K562 (cell line): ENCODE measurements around the gene CKLF. TPM values are rescaled to one million over a fixed set of nuclear protein-coding genes. Genes with fewer than 3 reads are reported as not detected.

Experiments used
- ARID2 ChIP-seq: fragments of 450-650 bp; IDR thresholded peaks from 2 replicates; pipeline ENCODE4 v1.6.1; 2017; ENCODE audit warnings: antibody characterized with exemption, mild to moderate bottlenecking
- CBFA2T3 ChIP-seq: fragments of 450-650 bp; IDR thresholded peaks from 2 replicates; pipeline ENCODE4 v1.6.1; 2017
- CHD1 ChIP-seq: fragments of 200-600 bp; sonication (generic); IDR thresholded peaks from one replicate; pipeline ENCODE4 v1.6.1; 2012; ENCODE audit warnings: mild to moderate bottlenecking, moderate library complexity, low read length, inconsistent platforms
- CREBBP ChIP-seq: IDR thresholded peaks from one replicate; pipeline ENCODE4 v1.6.1; 2012; ENCODE audit warnings: low read depth, mild to moderate bottlenecking, control low read depth, inconsistent platforms, low read length
- ELF4 ChIP-seq: fragments of 450-650 bp; formaldehyde crosslinking; IDR thresholded peaks from 2 replicates; pipeline ENCODE4 v1.4.0; 2022; ENCODE audit warnings: missing genetic modification characterization
- FOXJ2 ChIP-seq: fragments of 200-800 bp; sonication (Bioruptor generic); IDR thresholded peaks from 2 replicates; pipeline ENCODE4 v1.6.1; 2016; ENCODE audit warnings: missing genetic modification characterization, missing compliant biosample characterization
- HDGF ChIP-seq: fragments of 450-650 bp; IDR thresholded peaks from 2 replicates; pipeline ENCODE4 v1.6.1; 2016
- HEY1 ChIP-seq: fragments of 250-450 bp; sonication (Bioruptor Pico); IDR thresholded peaks from 2 replicates; pipeline ENCODE4 v1.5.0; 2020; ENCODE audit warnings: mild to moderate bottlenecking, moderate library complexity, borderline replicate concordance
- HMGN3 ChIP-seq: IDR thresholded peaks from 2 replicates; pipeline ENCODE4 v1.6.1; 2011; ENCODE audit warnings: borderline replicate concordance, low read depth, mild to moderate bottlenecking, mixed read lengths, low read length; ENCODE audit not compliant: insufficient read length; ENCODE audit errors: extremely low read depth
- MIER1 ChIP-seq: fragments of 450-650 bp; IDR thresholded peaks from 2 replicates; pipeline ENCODE4 v1.6.1; 2016; ENCODE audit warnings: antibody characterized with exemption, mild to moderate bottlenecking, low read depth
- MTA1 ChIP-seq: fragments of 450-650 bp; IDR thresholded peaks from 2 replicates; pipeline ENCODE4 v1.6.1; 2017; ENCODE audit warnings: borderline replicate concordance
- MYC ChIP-seq, 2 experiments: fragments of 250-450 bp in 1 of 2; sonication (Bioruptor Pico) in 1 of 2; IDR thresholded peaks; 2 replicates each; pipeline versions ENCODE4 v1.5.1 to v1.6.1; 2012 to 2021; ENCODE audit warnings: low read depth in 2 of 2, borderline replicate concordance in 1 of 2, improper control_type of control experiment in 1 of 2, low read length in 1 of 2, mild to moderate bottlenecking in 1 of 2, moderate library complexity in 1 of 2
- NFIC ChIP-seq: fragments of 450-650 bp; IDR thresholded peaks from 2 replicates; pipeline ENCODE4 v1.6.1; 2017; ENCODE audit warnings: mild to moderate bottlenecking, inconsistent platforms
- RB1 ChIP-seq: fragments of 450-650 bp; IDR thresholded peaks from 2 replicates; pipeline ENCODE4 v1.6.1; 2017; ENCODE audit warnings: low read depth, mild to moderate bottlenecking
- RNF2 ChIP-seq: sonication (generic); IDR thresholded peaks from 2 replicates; pipeline ENCODE4 v1.6.1; 2016
- ZEB2 ChIP-seq: fragments of 450-650 bp; IDR thresholded peaks from 2 replicates; pipeline ENCODE4 v1.6.1; 2016
- ZNF175 ChIP-seq: fragments of 200-800 bp; sonication (Bioruptor generic); IDR thresholded peaks from 2 replicates; pipeline ENCODE4 v1.6.1; 2016; ENCODE audit warnings: low read depth, mild to moderate bottlenecking, missing genetic modification characterization, missing compliant biosample characterization
- ZNF24 ChIP-seq: fragments of 450-650 bp; IDR thresholded peaks from 2 replicates; pipeline ENCODE4 v1.6.1; 2016
- ZNF785 ChIP-seq: fragments of 250-450 bp; sonication (Bioruptor Pico); IDR thresholded peaks from 2 replicates; pipeline ENCODE4 v1.4.0; 2020; ENCODE audit warnings: mild to moderate bottlenecking
- ZSCAN32 ChIP-seq: fragments of 450-650 bp; formaldehyde crosslinking; IDR thresholded peaks from 2 replicates; pipeline ENCODE4 v1.4.0; 2020; ENCODE audit warnings: mild to moderate bottlenecking, moderate library complexity
- ZZZ3 ChIP-seq: fragments of 450-650 bp; IDR thresholded peaks from 2 replicates; pipeline ENCODE4 v1.6.1; 2016; ENCODE audit warnings: antibody characterized with exemption, mild to moderate bottlenecking, moderate library complexity
- polyA plus RNA-seq, 8 experiments: library from polyadenylated mRNA; depleted of rRNA in 4 of 8; stranded (reverse) in 5 of 8; unstranded in 3 of 8; fragments of >200 nt; fragmentation: Nextera tagmentation in 2 of 8; fragmentation: Illumina TruSeq in 1 of 8; extraction: Ambion mirVana in 2 of 8; extraction: Trizol in 1 of 8; gene quantifications; 2 replicates each; pipeline versions ENCODE4 v1.2.1 to v1.2.3, GENCODE V29; 2011 to 2014; ENCODE audit warnings: inconsistent platforms in 1 of 8, missing spikeins in 1 of 8
- total RNA-seq, 7 experiments: library from RNA; depleted of rRNA in 6 of 7; stranded (reverse); fragments of >200 nt in 6 of 7; fragmentation: Illumina TruSeq in 2 of 7; extraction: Trizol in 2 of 7; gene quantifications; 2 replicates each; pipeline versions ENCODE4 v1.2.1 to v1.2.3, GENCODE V29; 2011 to 2021; ENCODE audit warnings: low replicate concordance in 1 of 7
- TF ChIP-seq, protein P1 (sequence below): sonication (generic); formaldehyde crosslinking; IDR thresholded peaks from 2 replicates; pipeline ENCODE4 v1.8.0; 2022; ENCODE audit warnings: mild to moderate bottlenecking, missing genetic modification reagents
- TF ChIP-seq, protein P2 (sequence below): fragments of 450-650 bp; formaldehyde crosslinking; IDR thresholded peaks from 2 replicates; pipeline ENCODE4 v1.4.0; 2022; ENCODE audit warnings: mild to moderate bottlenecking, moderate library complexity
- TF ChIP-seq, protein P3 (sequence below): sonication (generic); formaldehyde crosslinking; IDR thresholded peaks from 2 replicates; pipeline ENCODE4 v1.8.0; 2022; ENCODE audit warnings: mild to moderate bottlenecking, missing genetic modification reagents

Gene CKLF
- total and polyA plus RNA-seq, 9 of the 15 experiments (the other 6 are each of a cell fraction or from before 2014, with no cell fraction given) = 84.8 to 322 (median 118) TPM

DNA sequence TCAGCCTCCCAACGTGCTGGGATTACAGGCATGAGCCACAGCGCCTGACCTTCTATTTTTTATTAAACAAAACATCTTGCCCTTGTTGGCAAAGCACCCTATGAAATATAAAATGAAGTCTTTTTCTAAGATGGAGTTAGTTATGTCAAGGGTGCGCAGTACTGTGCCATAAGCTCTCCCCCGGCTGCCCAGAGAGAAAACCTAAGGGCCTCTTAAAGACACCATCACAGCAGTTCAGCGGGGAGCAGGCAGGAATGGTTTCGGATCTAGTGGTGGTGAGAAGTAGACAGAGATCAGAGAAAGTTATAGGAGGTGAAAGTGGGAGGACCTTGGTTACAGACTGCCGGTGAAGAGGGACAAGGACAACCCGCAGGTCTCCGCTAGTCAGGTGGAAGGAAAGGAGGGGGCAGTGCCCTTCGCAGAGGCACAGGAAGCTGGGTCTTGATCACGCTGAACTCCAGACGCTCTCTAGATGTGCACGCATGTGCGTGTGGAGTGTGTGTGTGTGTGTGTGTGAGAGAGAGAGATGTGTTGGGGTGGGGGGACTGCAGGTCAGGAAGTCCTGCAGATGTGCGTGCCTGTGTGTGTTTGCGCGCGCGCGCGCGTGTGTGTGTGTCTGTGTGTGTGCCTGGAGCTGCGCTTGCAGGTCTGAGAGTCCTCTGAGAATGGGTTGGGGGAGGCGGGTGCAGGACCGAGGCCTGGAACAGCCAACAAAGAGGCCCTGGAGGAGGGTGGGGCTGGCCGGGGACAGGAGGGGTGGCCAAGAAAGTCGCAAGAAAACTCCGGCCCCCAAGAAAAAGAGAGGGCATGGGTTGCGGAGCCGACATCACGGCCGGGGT is 51.4 kb downstream of the CKLF start (continued):
- TF ChIP-seq HMGN3 (no peak), CREBBP (no peak), HDGF (peak; percentile 91; the same call in 1 of the 2 replicates), HEY1 (no peak; the same call in 1 of the 2 replicates), ZNF175 (CRISPR knock-in tag) (peak; percentile 91), NFIC (peak; percentile 39; the same call in 1 of the 2 replicates), ZEB2 (no peak), ZNF24 (no peak), CBFA2T3 (no peak), ZZZ3 (no peak), ARID2 (no peak), ELF4 (CRISPR knock-in tag) (0 out of 2 replicates have a peak, but pooled peaks have one; percentile 53), ZSCAN32 (CRISPR knock-in tag) (no peak), ZNF785 (no peak), MTA1 (no peak; the same call in 1 of the 2 replicates), CHD1 (no peak), MYC (IDR thresholded peaks at IDR 0.05; ENCODE audit: low read depth, low read length) (no peak), MYC (CRISPR knock-in tag; IDR thresholded peaks at IDR 0.05; ENCODE audit: borderline replicate concordance, low read depth) (peak; percentile 75), MIER1 (no peak), RNF2 (no peak), FOXJ2 (no peak), RB1 (no peak)
- TF ChIP-seq, protein P1, sequence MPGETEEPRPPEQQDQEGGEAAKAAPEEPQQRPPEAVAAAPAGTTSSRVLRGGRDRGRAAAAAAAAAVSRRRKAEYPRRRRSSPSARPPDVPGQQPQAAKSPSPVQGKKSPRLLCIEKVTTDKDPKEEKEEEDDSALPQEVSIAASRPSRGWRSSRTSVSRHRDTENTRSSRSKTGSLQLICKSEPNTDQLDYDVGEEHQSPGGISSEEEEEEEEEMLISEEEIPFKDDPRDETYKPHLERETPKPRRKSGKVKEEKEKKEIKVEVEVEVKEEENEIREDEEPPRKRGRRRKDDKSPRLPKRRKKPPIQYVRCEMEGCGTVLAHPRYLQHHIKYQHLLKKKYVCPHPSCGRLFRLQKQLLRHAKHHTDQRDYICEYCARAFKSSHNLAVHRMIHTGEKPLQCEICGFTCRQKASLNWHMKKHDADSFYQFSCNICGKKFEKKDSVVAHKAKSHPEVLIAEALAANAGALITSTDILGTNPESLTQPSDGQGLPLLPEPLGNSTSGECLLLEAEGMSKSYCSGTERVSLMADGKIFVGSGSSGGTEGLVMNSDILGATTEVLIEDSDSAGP (CRISPR knock-in tag) = peak; percentile 59; the same call in 1 of the 2 replicates
- TF ChIP-seq, protein P2, sequence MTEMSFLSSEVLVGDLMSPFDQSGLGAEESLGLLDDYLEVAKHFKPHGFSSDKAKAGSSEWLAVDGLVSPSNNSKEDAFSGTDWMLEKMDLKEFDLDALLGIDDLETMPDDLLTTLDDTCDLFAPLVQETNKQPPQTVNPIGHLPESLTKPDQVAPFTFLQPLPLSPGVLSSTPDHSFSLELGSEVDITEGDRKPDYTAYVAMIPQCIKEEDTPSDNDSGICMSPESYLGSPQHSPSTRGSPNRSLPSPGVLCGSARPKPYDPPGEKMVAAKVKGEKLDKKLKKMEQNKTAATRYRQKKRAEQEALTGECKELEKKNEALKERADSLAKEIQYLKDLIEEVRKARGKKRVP = peak; percentile 72; the same call in 1 of the 2 replicates
- TF ChIP-seq, protein P3, sequence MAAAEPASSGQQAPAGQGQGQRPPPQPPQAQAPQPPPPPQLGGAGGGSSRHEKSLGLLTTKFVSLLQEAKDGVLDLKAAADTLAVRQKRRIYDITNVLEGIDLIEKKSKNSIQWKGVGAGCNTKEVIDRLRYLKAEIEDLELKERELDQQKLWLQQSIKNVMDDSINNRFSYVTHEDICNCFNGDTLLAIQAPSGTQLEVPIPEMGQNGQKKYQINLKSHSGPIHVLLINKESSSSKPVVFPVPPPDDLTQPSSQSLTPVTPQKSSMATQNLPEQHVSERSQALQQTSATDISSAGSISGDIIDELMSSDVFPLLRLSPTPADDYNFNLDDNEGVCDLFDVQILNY (CRISPR knock-in tag) = no peak
